H1 (cell line): Measurements from ENCODE around the gene ANKS1B. TPM values are rescaled to one million over a fixed set of nuclear protein-coding genes. Genes with fewer than 3 reads are reported as not detected.
"Not testable (repeated sequence)": the region's sequence is repeated elsewhere in the genome, so short reads cannot be mapped to it uniquely, and the experiment has no call there.

ENCODE experiments used
- CTCF ChIA-PET: fragments of 300-600 bp; sonication (Branson Sonifier 250); formaldehyde crosslinking; loops from one replicate; lab custom pipeline; 2021; ENCODE audit not compliant: partially characterized antibody; lab: Charles Lee
- POLR2A ChIA-PET: fragments of 300-600 bp; sonication (Branson Sonifier 250); formaldehyde crosslinking; loops from one replicate; lab custom pipeline; 2021; ENCODE audit warnings: inconsistent platforms; ENCODE audit not compliant: partially characterized antibody; lab: Charles Lee
- DNase-seq, 2 experiments: peaks; one replicate each; pipeline versions ENCODE4 v3.0.0 to v3.0.0-alpha.2; 2010 to 2022; ENCODE audit warnings: low spot score in 2 of 2, low read depth in 1 of 2, mixed read lengths in 1 of 2
- FAIRE-seq: peaks from 2 replicates; lab custom pipeline; 2011; peaks lifted over from hg19 to GRCh38; lab: Jason Lieb, UNC
- H2AFZ ChIP-seq: 2 replicates; pipeline ENCODE4 v1.8.1; 2012; ENCODE audit warnings: low read length, inconsistent platforms
- H2AK5ac ChIP-seq: 2 replicates; pipeline ENCODE4 v1.6.1; 2013; ENCODE audit warnings: low read depth, low read length
- H2BK120ac ChIP-seq: replicated peaks from 2 replicates; pipeline ENCODE3; 2013; ENCODE audit warnings: low read depth, low read length, inconsistent platforms
- H2BK12ac ChIP-seq: 2 replicates; pipeline ENCODE4 v1.6.1; 2013; ENCODE audit warnings: low read depth, low read length
- H2BK15ac ChIP-seq: 2 replicates; pipeline ENCODE4 v1.6.1; 2013; ENCODE audit warnings: low read length
- H2BK20ac ChIP-seq: 2 replicates; pipeline ENCODE4 v1.6.1; 2013; ENCODE audit warnings: low read length
- H2BK5ac ChIP-seq: 2 replicates; pipeline ENCODE4 v1.6.1; 2013; ENCODE audit warnings: low read depth, low read length
- H3K14ac ChIP-seq: 2 replicates; pipeline ENCODE4 v1.6.1; 2013; ENCODE audit warnings: inconsistent platforms; ENCODE audit not compliant: insufficient read length
- H3K18ac ChIP-seq: 2 replicates; pipeline ENCODE4 v1.6.1; 2013; ENCODE audit warnings: low read length; ENCODE audit errors: extremely low read depth
- H3K23ac ChIP-seq: 2 replicates; pipeline ENCODE4 v1.6.1; 2013; ENCODE audit warnings: inconsistent platforms; ENCODE audit not compliant: insufficient read length
- H3K23me2 ChIP-seq: 2 replicates; pipeline ENCODE4 v1.6.1; 2013; ENCODE audit warnings: low read depth, low read length
- H3K27ac ChIP-seq: 2 replicates; pipeline ENCODE4 v1.6.1; 2011; ENCODE audit warnings: low read depth, low read length, inconsistent platforms
- H3K27me3 ChIP-seq, 4 experiments: replicated peaks in 1 of 4; 1 replicate in 1 of 4; 2 replicates in 3 of 4; pipeline versions ENCODE4 v1.6.1 to v1.8.1; 2011 to 2013; ENCODE audit warnings: low read length in 3 of 4, mild to moderate bottlenecking in 3 of 4, inconsistent platforms in 2 of 4, mixed read lengths in 2 of 4, moderate library complexity in 1 of 4; ENCODE audit not compliant: control insufficient read depth in 3 of 4, insufficient read depth in 3 of 4; ENCODE audit errors: extremely low read depth in 1 of 4
- H3K36me3 ChIP-seq, 4 experiments: 2 replicates each; pipeline versions ENCODE4 v1.6.1 to v1.8.1; 2011 to 2013; ENCODE audit warnings: mild to moderate bottlenecking in 4 of 4, low read length in 3 of 4, moderate library complexity in 2 of 4, control low read depth in 1 of 4, inconsistent platforms in 1 of 4; ENCODE audit not compliant: insufficient read depth in 4 of 4, control insufficient read depth in 2 of 4
- H3K4ac ChIP-seq: replicated peaks from 2 replicates; pipeline ENCODE3; 2013; ENCODE audit warnings: low read length, low read depth, mixed read lengths, inconsistent platforms; ENCODE audit not compliant: insufficient read length
- H3K4me1 ChIP-seq, 4 experiments: replicated peaks in 1 of 4; 1 replicate in 1 of 4; 2 replicates in 3 of 4; pipeline versions ENCODE4 v1.6.1 to v1.8.1; 2011 to 2013; ENCODE audit warnings: low read length in 3 of 4, inconsistent platforms in 2 of 4, mixed read lengths in 1 of 4; ENCODE audit not compliant: insufficient read depth in 4 of 4, control insufficient read depth in 3 of 4
- H3K4me2 ChIP-seq, 2 experiments: 2 replicates each; pipeline versions ENCODE4 v1.6.1 to v1.8.1; 2011 to 2013; ENCODE audit warnings: low read depth in 2 of 2, low read length in 2 of 2, control low read depth in 1 of 2, inconsistent platforms in 1 of 2, mild to moderate bottlenecking in 1 of 2; ENCODE audit not compliant: insufficient read depth in 1 of 2
- H3K4me3 ChIP-seq, 4 experiments: fragments of 200-600, 300-600 bp in 1 of 4; sonication (generic), shearing (Covaris generic), sonication (Bioruptor Twin) in 1 of 4; 2 replicates each; pipeline versions ENCODE4 v1.5.1 to v1.8.1; 2011 to 2016; ENCODE audit warnings: low read length in 4 of 4, low read depth in 3 of 4, control low read depth in 2 of 4, inconsistent platforms in 2 of 4, mild to moderate bottlenecking in 2 of 4, mixed read lengths in 1 of 4, moderate library complexity in 1 of 4; ENCODE audit not compliant: insufficient read depth in 2 of 4; ENCODE audit errors: extremely low read depth in 1 of 4
- H3K56ac ChIP-seq: replicated peaks from 2 replicates; pipeline ENCODE3; 2013; ENCODE audit warnings: low read depth, mild to moderate bottlenecking, mixed read lengths, low read length, inconsistent platforms; ENCODE audit not compliant: insufficient read length
- H3K79me1 ChIP-seq: 2 replicates; pipeline ENCODE4 v1.6.1; 2013; ENCODE audit warnings: low read depth, low read length, control low read depth
- H3K79me2 ChIP-seq, 2 experiments: 2 replicates each; pipeline versions ENCODE4 v1.6.1 to v1.8.1; 2012 to 2013; ENCODE audit warnings: low read length in 2 of 2, mild to moderate bottlenecking in 2 of 2, inconsistent platforms in 1 of 2; ENCODE audit not compliant: insufficient read depth in 2 of 2, control insufficient read depth in 1 of 2
- H3K9ac ChIP-seq, 4 experiments: replicated peaks in 1 of 4; 1 replicate in 1 of 4; 2 replicates in 3 of 4; pipeline versions ENCODE4 v1.6.1 to v1.8.1; 2011 to 2013; ENCODE audit warnings: low read depth in 3 of 4, low read length in 3 of 4, control low read depth in 2 of 4, mild to moderate bottlenecking in 2 of 4, moderate library complexity in 2 of 4, inconsistent platforms in 1 of 4; ENCODE audit errors: extremely low read depth in 1 of 4
- H3K9me3 ChIP-seq, 2 experiments: 2 replicates each; pipeline versions ENCODE4 v1.6.1 to v1.8.1; 2012 to 2013; ENCODE audit warnings: mild to moderate bottlenecking in 2 of 2, moderate library complexity in 2 of 2, control low read depth in 1 of 2, inconsistent platforms in 1 of 2, low read depth in 1 of 2, low read length in 1 of 2, mixed read lengths in 1 of 2; ENCODE audit not compliant: insufficient read depth in 2 of 2
- H4K20me1 ChIP-seq, 2 experiments: replicated peaks in 1 of 2; 2 replicates each; pipeline versions ENCODE3 to v1.8.1; 2011 to 2013; ENCODE audit warnings: inconsistent platforms in 2 of 2, low read length in 2 of 2, mild to moderate bottlenecking in 1 of 2; ENCODE audit not compliant: insufficient read depth in 2 of 2, control insufficient read depth in 1 of 2
- H4K5ac ChIP-seq: 2 replicates; pipeline ENCODE4 v1.6.1; 2013; ENCODE audit warnings: low read length, low read depth, mixed read lengths, inconsistent platforms; ENCODE audit not compliant: insufficient read length
- H4K8ac ChIP-seq: 2 replicates; pipeline ENCODE4 v1.8.0; 2013; ENCODE audit warnings: mild to moderate bottlenecking, moderate library complexity, low read length, inconsistent platforms; ENCODE audit not compliant: insufficient read depth; ENCODE audit errors: extremely low read depth
- H4K91ac ChIP-seq: replicated peaks from 2 replicates; pipeline ENCODE3; 2013; ENCODE audit warnings: low read length, mixed read lengths, inconsistent platforms; ENCODE audit not compliant: insufficient read length
- WGBS, 2 experiments: shearing (Covaris generic) in 1 of 2; methylation state at CpG; one replicate each; pipeline versions ENCODE4 v1.1.6 to v1.1.7; 2013 to 2015; ENCODE audit warnings: low lambda C conversion rate in 2 of 2, mixed read lengths in 2 of 2, inconsistent platforms in 1 of 2, low coverage in 1 of 2, missing lambda C conversion rate in 1 of 2; ENCODE audit not compliant: insufficient replicate concordance in 2 of 2, insufficient coverage in 1 of 2, insufficient read length in 1 of 2; ENCODE audit errors: extremely low coverage in 1 of 2, missing lambda C conversion rate in 1 of 2; 5-methylcytosine and 5-hydroxymethylcytosine counted together
- polyA plus RNA-seq, 7 experiments: library from polyadenylated mRNA; depleted of rRNA in 3 of 7; stranded (reverse) in 5 of 7; unstranded in 2 of 7; fragments of >200 nt in 5 of 7; fragments of 200-250 nt in 2 of 7; gene quantifications; 1 replicate in 5 of 7; 2 replicates in 1 of 7; 4 replicates in 1 of 7; pipeline versions ENCODE4 v1.2.1 to v1.2.3, GENCODE V29; 2011 to 2013; ENCODE audit warnings: missing spikeins in 2 of 7, mixed read lengths in 2 of 7
- total RNA-seq: library from RNA; stranded (reverse); fragmentation: NEBNext Ultra II Directional; extraction: Animal tissue kit (Norgen Biotek cat#: 25700); gene quantifications from 2 replicates; pipeline ENCODE4 v1.2.1, GENCODE V29; 2021

ANKS1B gene
- total and polyA plus RNA-seq, 2 of the 8 experiments (the other 6 are each of a cell fraction or from before 2014, with no cell fraction given), result 2.7 to 6.1 TPM

DNA sequence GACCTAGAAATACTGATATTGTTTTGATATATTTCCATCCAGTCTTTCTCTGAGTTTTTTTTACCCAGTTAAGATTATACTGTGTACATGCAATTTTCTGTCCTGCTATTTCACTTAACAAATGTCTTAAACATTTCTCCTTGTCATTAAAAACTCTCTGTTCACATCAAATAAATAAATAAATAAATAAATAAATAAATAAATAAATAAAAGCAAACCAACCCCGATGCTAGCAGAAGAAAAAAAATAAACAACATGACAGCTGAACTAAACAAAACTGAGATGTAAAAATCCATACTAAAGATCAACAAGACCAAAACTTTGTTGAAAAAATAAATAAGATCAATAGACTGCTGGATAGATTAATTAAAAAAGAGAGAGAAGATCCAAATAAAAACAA, 407.6 kb downstream of the ANKS1B start:
- H3K9ac ChIP-seq, POLR2A ChIA-PET, H3K9me3 ChIP-seq, H3K56ac ChIP-seq, H3K23me2 ChIP-seq, H3K79me2 ChIP-seq, H4K20me1 ChIP-seq, H3K27me3 ChIP-seq, H2AK5ac ChIP-seq, H2BK15ac ChIP-seq, H3K23ac ChIP-seq, H2BK5ac ChIP-seq, H3K79me1 ChIP-seq, H3K14ac ChIP-seq, H3K4me3 ChIP-seq, CTCF ChIA-PET, H3K4ac ChIP-seq, H2AFZ ChIP-seq, H4K91ac ChIP-seq, H3K4me2 ChIP-seq, H2BK20ac ChIP-seq, H4K5ac ChIP-seq, H2BK120ac ChIP-seq, FAIRE-seq, H2BK12ac ChIP-seq, H3K18ac ChIP-seq, H3K4me1 ChIP-seq, H3K36me3 ChIP-seq, DNase-seq, H3K27ac ChIP-seq, H4K8ac ChIP-seq: not testable (repeated sequence)
- 83% methylated on average over 1 of the region's 1 CpG; no CpG with 5 or more reads in 1 of the 2 experiments for WGBS, 2 experiments
